Measurements from ENCODE around the gene SNX13.

The SNX13 gene

GRCh38 chr7:17932770-17933169, 7.5 kb downstream of the SNX13 start:
- no peaks in the 10 kb centered on the region for H3K9me3 ChIP-seq (ENCODE audit: control insufficient read depth in 2 of 2, low read length in 2 of 2)

DNA sequence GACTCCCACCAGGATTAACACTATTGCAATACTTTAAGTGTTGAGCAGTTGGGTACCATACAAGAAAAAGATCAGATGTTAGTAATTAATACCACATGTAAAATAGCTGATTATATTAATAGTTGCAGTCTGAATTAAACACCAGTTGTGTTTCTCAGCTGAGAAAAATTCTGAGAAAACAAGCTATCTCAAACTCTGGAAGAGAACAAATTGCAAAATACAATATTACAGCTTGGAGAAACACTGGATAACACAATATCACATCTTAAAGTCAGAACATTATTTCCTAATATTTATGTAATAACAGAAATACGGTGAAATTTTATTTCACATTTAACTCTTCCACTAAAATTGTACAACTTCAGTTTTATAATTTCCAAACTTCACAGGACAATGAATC, 9.2 kb downstream of the SNX13 start:
- Histone ChIP-seq H3K27me3 (ENCODE audit: control insufficient read depth in 1 of 2, insufficient read depth in 2 of 2, low read length in 2 of 2) (no peaks in the 10 kb centered on the region), H3K9me3 (ENCODE audit: control insufficient read depth in 2 of 2, low read length in 2 of 2) (no peaks in the 10 kb centered on the region), H3K36me3 (ENCODE audit: control insufficient read depth in 2 of 2, insufficient read depth in 2 of 2, low read length in 2 of 2) (no peaks in the 10 kb centered on the region), H3K4me3 (ENCODE audit: low read length in 2 of 2) (no peak overlapping the region), H3K27ac (ENCODE audit: low read length) (no peak overlapping the region), H3K9ac (ENCODE audit: low read length in 2 of 2) (no peak overlapping the region), H3K4me1 (ENCODE audit: control insufficient read depth, insufficient read depth, low read length) (no peaks in the 10 kb centered on the region)

More at GRCh38 chr7:17932770-17933169, 7.5 kb downstream of the SNX13 start:
- H3K4me1 ChIP-seq (ENCODE audit: control insufficient read depth, insufficient read depth, low read length): no peaks in the 10 kb centered on the region
- H3K9ac ChIP-seq (ENCODE audit: low read length in 2 of 2): no peak overlapping the region
- H3K27me3 ChIP-seq (ENCODE audit: control insufficient read depth in 1 of 2, insufficient read depth in 2 of 2, low read length in 2 of 2): no peaks in the 10 kb centered on the region
- no peaks in the 10 kb centered on the region for H3K36me3 ChIP-seq (ENCODE audit: control insufficient read depth in 2 of 2, insufficient read depth in 2 of 2, low read length in 2 of 2)
- no peak overlapping the region for H3K4me3 ChIP-seq (ENCODE audit: low read length in 2 of 2)
- H3K27ac ChIP-seq (ENCODE audit: low read length): no peak overlapping the region

DNA sequence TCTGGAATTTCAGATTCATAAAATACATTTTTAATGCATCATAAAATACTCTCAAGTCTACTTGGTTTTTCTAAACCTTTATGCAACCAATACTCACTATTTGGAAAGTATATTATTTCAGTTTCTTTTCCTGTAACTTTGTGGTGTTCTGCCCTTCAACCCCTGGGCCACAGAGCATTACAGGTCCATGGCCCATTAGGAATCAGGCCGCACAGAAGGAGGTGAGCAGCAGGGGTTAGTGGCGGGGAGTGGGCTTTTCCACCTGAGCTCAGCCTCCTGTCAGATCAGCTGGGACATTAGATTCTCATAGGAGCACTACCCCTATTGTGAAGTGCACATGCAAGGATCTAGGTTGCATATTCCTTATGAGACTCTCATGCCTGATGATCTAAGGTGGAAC, 9.7 kb downstream of the SNX13 start:
- H3K36me3 ChIP-seq (ENCODE audit: control insufficient read depth in 2 of 2, insufficient read depth in 2 of 2, low read length in 2 of 2): no peaks in the 10 kb centered on the region
- H3K4me1 ChIP-seq (ENCODE audit: control insufficient read depth, insufficient read depth, low read length): no peaks in the 10 kb centered on the region
- no peak overlapping the region for H3K4me3 ChIP-seq (ENCODE audit: low read length in 2 of 2)
- no peaks in the 10 kb centered on the region for H3K9me3 ChIP-seq (ENCODE audit: control insufficient read depth in 2 of 2, low read length in 2 of 2)
- H3K27me3 ChIP-seq (ENCODE audit: control insufficient read depth in 1 of 2, insufficient read depth in 2 of 2, low read length in 2 of 2): no peaks in the 10 kb centered on the region
- H3K27ac ChIP-seq (ENCODE audit: low read length): no peak overlapping the region
- H3K9ac ChIP-seq (ENCODE audit: low read length in 2 of 2): no peak overlapping the region

GRCh38 chr7:17929647-17930395, 10.5 kb downstream of the SNX13 start:
- H3K9me3 ChIP-seq (ENCODE audit: control insufficient read depth in 2 of 2, low read length in 2 of 2): no peaks in the 10 kb centered on the region
- H3K4me3 ChIP-seq (ENCODE audit: low read length in 2 of 2): no peak overlapping the region
- no peaks in the 10 kb centered on the region for H3K4me1 ChIP-seq (ENCODE audit: control insufficient read depth, insufficient read depth, low read length)
- H3K27ac ChIP-seq (ENCODE audit: low read length): no peak overlapping the region
- H3K9ac ChIP-seq (ENCODE audit: low read length in 2 of 2): no peak overlapping the region
- no peaks in the 10 kb centered on the region for H3K36me3 ChIP-seq (ENCODE audit: control insufficient read depth in 2 of 2, insufficient read depth in 2 of 2, low read length in 2 of 2)
- H3K27me3 ChIP-seq (ENCODE audit: control insufficient read depth in 1 of 2, insufficient read depth in 2 of 2, low read length in 2 of 2): no peaks in the 10 kb centered on the region

- Histone ChIP-seq H3K9ac (ENCODE audit: low read length in 2 of 2) (no peak overlapping the region), H3K36me3 (ENCODE audit: control insufficient read depth in 2 of 2, insufficient read depth in 2 of 2, low read length in 2 of 2) (no peaks in the 10 kb centered on the region), H3K4me1 (ENCODE audit: control insufficient read depth, insufficient read depth, low read length) (no peaks in the 10 kb centered on the region), H3K27ac (ENCODE audit: low read length) (no peak overlapping the region), H3K9me3 (ENCODE audit: control insufficient read depth in 2 of 2, low read length in 2 of 2) (no peaks in the 10 kb centered on the region), H3K27me3 (ENCODE audit: control insufficient read depth in 1 of 2, insufficient read depth in 2 of 2, low read length in 2 of 2) (no peaks in the 10 kb centered on the region), H3K4me3 (ENCODE audit: low read length in 2 of 2) (no peak overlapping the region)
Observed at GRCh38 chr7:17928055-17928454, 12.2 kb downstream of the SNX13 start.

GRCh38 chr7:17921857-17922416, 18.4 kb downstream of the SNX13 start:
- Histone ChIP-seq H3K9me3 (ENCODE audit: control insufficient read depth in 2 of 2, low read length in 2 of 2) (peaks cover 0 to 2% of the 10 kb centered on the region in 2 donors), H3K27me3 (ENCODE audit: control insufficient read depth in 1 of 2, insufficient read depth in 2 of 2, low read length in 2 of 2) (no peaks in the 10 kb centered on the region), H3K27ac (ENCODE audit: low read length) (no peak overlapping the region), H3K4me1 (ENCODE audit: control insufficient read depth, insufficient read depth, low read length) (no peaks in the 10 kb centered on the region), H3K4me3 (ENCODE audit: low read length in 2 of 2) (no peak overlapping the region), H3K36me3 (ENCODE audit: control insufficient read depth in 2 of 2, insufficient read depth in 2 of 2, low read length in 2 of 2) (no peaks in the 10 kb centered on the region), H3K9ac (ENCODE audit: low read length in 2 of 2) (no peak overlapping the region)

DNA sequence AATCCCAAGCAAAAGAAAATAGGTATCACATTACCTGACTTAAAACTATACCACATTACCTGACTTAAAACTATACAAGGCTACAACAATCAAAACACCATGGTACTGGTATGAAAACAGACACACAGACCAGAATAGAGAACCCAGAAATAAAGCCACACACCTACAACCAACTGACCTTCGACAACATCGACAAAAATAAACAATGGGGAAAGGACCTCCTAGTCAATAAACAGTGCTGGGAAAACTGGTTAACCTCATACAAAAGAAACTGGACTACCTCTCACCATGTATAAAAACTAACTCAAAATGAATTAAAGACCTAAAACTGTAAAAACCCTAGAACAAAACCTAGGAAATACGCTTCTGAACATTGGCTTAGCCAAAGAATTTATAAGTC, 22.5 kb downstream of the SNX13 start:
- Histone ChIP-seq H3K27ac (ENCODE audit: low read length) (no peak overlapping the region), H3K4me1 (ENCODE audit: control insufficient read depth, insufficient read depth, low read length) (no peaks in the 10 kb centered on the region), H3K4me3 (ENCODE audit: low read length in 2 of 2) (no peak overlapping the region), H3K9me3 (ENCODE audit: control insufficient read depth in 2 of 2, low read length in 2 of 2) (peaks cover 0 to 2% of the 10 kb centered on the region in 2 donors), H3K27me3 (ENCODE audit: control insufficient read depth in 1 of 2, insufficient read depth in 2 of 2, low read length in 2 of 2) (no peaks in the 10 kb centered on the region), H3K36me3 (ENCODE audit: control insufficient read depth in 2 of 2, insufficient read depth in 2 of 2, low read length in 2 of 2) (no peaks in the 10 kb centered on the region), H3K9ac (ENCODE audit: low read length in 2 of 2) (no peak overlapping the region)

- H3K9me3 ChIP-seq (ENCODE audit: control insufficient read depth in 2 of 2, low read length in 2 of 2): peaks cover 0 to 2% of the 10 kb centered on the region in 2 donors
- H3K4me1 ChIP-seq (ENCODE audit: control insufficient read depth, insufficient read depth, low read length): no peaks in the 10 kb centered on the region
- no peaks in the 10 kb centered on the region for H3K36me3 ChIP-seq (ENCODE audit: control insufficient read depth in 2 of 2, insufficient read depth in 2 of 2, low read length in 2 of 2)
- no peaks in the 10 kb centered on the region for H3K27me3 ChIP-seq (ENCODE audit: control insufficient read depth in 1 of 2, insufficient read depth in 2 of 2, low read length in 2 of 2)
- no peak overlapping the region for H3K9ac ChIP-seq (ENCODE audit: low read length in 2 of 2)
- H3K27ac ChIP-seq (ENCODE audit: low read length): no peak overlapping the region
- no peak overlapping the region for H3K4me3 ChIP-seq (ENCODE audit: low read length in 2 of 2)
Observed at GRCh38 chr7:17916786-17917185, 23.5 kb downstream of the SNX13 start.

- Histone ChIP-seq H3K27ac (ENCODE audit: low read length) (no peak overlapping the region), H3K9me3 (ENCODE audit: control insufficient read depth in 2 of 2, low read length in 2 of 2) (peaks cover 0 to 2% of the 10 kb centered on the region in 2 donors), H3K27me3 (ENCODE audit: control insufficient read depth in 1 of 2, insufficient read depth in 2 of 2, low read length in 2 of 2) (no peaks in the 10 kb centered on the region), H3K9ac (ENCODE audit: low read length in 2 of 2) (no peak overlapping the region), H3K4me3 (ENCODE audit: low read length in 2 of 2) (no peak overlapping the region), H3K36me3 (ENCODE audit: control insufficient read depth in 2 of 2, insufficient read depth in 2 of 2, low read length in 2 of 2) (no peaks in the 10 kb centered on the region), H3K4me1 (ENCODE audit: control insufficient read depth, insufficient read depth, low read length) (no peaks in the 10 kb centered on the region)
Observed at GRCh38 chr7:17915796-17916195, 24.5 kb downstream of the SNX13 start.

- no peak overlapping the region for H3K27ac ChIP-seq (ENCODE audit: low read length)
- no peak overlapping the region for H3K9ac ChIP-seq (ENCODE audit: low read length in 2 of 2)
- H3K4me1 ChIP-seq (ENCODE audit: control insufficient read depth, insufficient read depth, low read length): no peaks in the 10 kb centered on the region
- peaks cover 0 to 2% of the 10 kb centered on the region in 2 donors for H3K9me3 ChIP-seq (ENCODE audit: control insufficient read depth in 2 of 2, low read length in 2 of 2)
- no peaks in the 10 kb centered on the region for H3K36me3 ChIP-seq (ENCODE audit: control insufficient read depth in 2 of 2, insufficient read depth in 2 of 2, low read length in 2 of 2)
- H3K4me3 ChIP-seq (ENCODE audit: low read length in 2 of 2): no peak overlapping the region
- no peaks in the 10 kb centered on the region for H3K27me3 ChIP-seq (ENCODE audit: control insufficient read depth in 1 of 2, insufficient read depth in 2 of 2, low read length in 2 of 2)
Observed at GRCh38 chr7:17915168-17915567, 25.1 kb downstream of the SNX13 start.

- Histone ChIP-seq H3K27ac (ENCODE audit: low read length) (no peak overlapping the region), H3K9me3 (ENCODE audit: control insufficient read depth in 2 of 2, low read length in 2 of 2) (peaks cover 0 to 2% of the 10 kb centered on the region in 2 donors), H3K4me3 (ENCODE audit: low read length in 2 of 2) (no peak overlapping the region), H3K36me3 (ENCODE audit: control insufficient read depth in 2 of 2, insufficient read depth in 2 of 2, low read length in 2 of 2) (peaks cover 0 to 6% of the 10 kb centered on the region in 2 donors), H3K27me3 (ENCODE audit: control insufficient read depth in 1 of 2, insufficient read depth in 2 of 2, low read length in 2 of 2) (no peaks in the 10 kb centered on the region), H3K9ac (ENCODE audit: low read length in 2 of 2) (no peak overlapping the region), H3K4me1 (ENCODE audit: control insufficient read depth, insufficient read depth, low read length) (no peaks in the 10 kb centered on the region)
Observed at GRCh38 chr7:17913250-17913649, 27.0 kb downstream of the SNX13 start.

Measured in stomach smooth muscle (tissue), 2 donors.